Sigmoid colon (tissue), 7 donors: ENCODE data around the gene GRID1. TPM values are rescaled to one million over a fixed set of nuclear protein-coding genes. Genes with fewer than 3 reads are reported as not detected.

Experiments
- DNase-seq: peaks from one replicate; pipeline ENCODE4 v3.0.0-alpha.2; 2019
- H3K27ac ChIP-seq, 4 donors: fragments of 200-600 bp; sonication (generic); one replicate each; pipeline ENCODE4 v1.5.1; 2016 to 2019; ENCODE audit warnings: mild to moderate bottlenecking in 1 of 4
- H3K27me3 ChIP-seq, 3 donors: fragments of 200-600 bp; sonication (generic); one replicate each; pipeline ENCODE4 v1.5.1; 2019; ENCODE audit warnings: mild to moderate bottlenecking in 1 of 3
- H3K36me3 ChIP-seq, 4 donors: fragments of 200-600 bp; sonication (generic); one replicate each; pipeline ENCODE4 v1.5.1; 2016 to 2019
- H3K4me1 ChIP-seq, 4 donors: fragments of 200-600 bp; sonication (generic); one replicate each; pipeline ENCODE4 v1.5.1; 2017 to 2019
- H3K4me3 ChIP-seq, 4 donors: fragments of 200-600 bp; sonication (generic); one replicate each; pipeline ENCODE4 v1.5.1; 2017 to 2019; ENCODE audit warnings: mild to moderate bottlenecking in 2 of 4, moderate library complexity in 1 of 4
- H3K9me3 ChIP-seq, 4 donors: fragments of 200-600 bp in 3 of 4; sonication (generic) in 3 of 4; one replicate each; pipeline versions ENCODE4 v1.5.1 to v1.6.1; 2013 to 2019
- CTCF ChIP-seq, 4 experiments: fragments of 450-650 bp in 3 of 4; fragments of 200-600 bp in 1 of 4; IDR thresholded peaks; one replicate each; pipeline ENCODE4 v1.5.1; 2016 to 2019; ENCODE audit warnings: antibody characterized with exemption in 4 of 4, mild to moderate bottlenecking in 3 of 4, moderate library complexity in 2 of 4
- EP300 ChIP-seq, 4 donors: sonication (generic); formaldehyde crosslinking; IDR thresholded peaks; one replicate each; pipeline ENCODE4 v1.6.1; 2017; ENCODE audit warnings: antibody characterized with exemption in 4 of 4
- POLR2A ChIP-seq, 2 donors: fragments of 450-650 bp; IDR thresholded peaks; one replicate each; pipeline ENCODE4 v1.6.1; 2016; ENCODE audit warnings: antibody characterized with exemption in 2 of 2, mild to moderate bottlenecking in 2 of 2, moderate library complexity in 2 of 2
- POLR2AphosphoS5 ChIP-seq, 4 donors: sonication (generic); formaldehyde crosslinking; IDR thresholded peaks; one replicate each; pipeline ENCODE4 v1.6.1; 2017; ENCODE audit warnings: antibody characterized with exemption in 4 of 4
- WGBS, 2 donors: extraction: QIAGEN DNeasy Blood & Tissue Kit; methylation state at CpG; one replicate each; pipeline ENCODE4 v1.1.7; 2013; 5-methylcytosine and 5-hydroxymethylcytosine counted together
- intact Hi-C: fragments of 100-400 bp; cut with DNase I; formaldehyde crosslinking; loops from one replicate; pipeline ENCODE4 v1.15.1; 2023
- polyA plus RNA-seq, 3 donors: library from polyadenylated mRNA; stranded (reverse); fragments of 200-250 nt; gene quantifications; one replicate each; pipeline ENCODE4 v1.2.3, GENCODE V29; 2013
- total RNA-seq, 4 donors: library from RNA; depleted of rRNA; stranded (reverse); fragments of >200 nt; gene quantifications; one replicate each; pipeline ENCODE4 v1.1.0, GENCODE V29; 2016
- donor health status: healthy with polysubstance abuse.
- donor health status: Bipolar disorder and iron deficiency.
- donor health status: healthy.

Gene GRID1
- total and polyA plus RNA-seq, 7 donors, result 0.66 to 4.7 (median 1.1) TPM; not detected in 2

- Histone ChIP-seq H3K27ac (no peak overlapping the region), H3K4me1 (no peaks in the 10 kb centered on the region), H3K36me3 (no peaks in the 10 kb centered on the region), H3K4me3 (no peak overlapping the region), H3K27me3 (no peaks in the 10 kb centered on the region), H3K9me3 (no peaks in the 10 kb centered on the region)
- intact Hi-C loops, result no loop called here
- TF ChIP-seq EP300 (IDR thresholded peaks at IDR 0.05), result no peak
- no peak for TF ChIP-seq POLR2AphosphoS5 (IDR thresholded peaks at IDR 0.05)
- TF ChIP-seq CTCF (IDR thresholded peaks at IDR 0.05), result no peak
- 66 to 75% methylated on average over 4 of the region's 4 CpGs for WGBS, 2 donors
- DNase-seq, result no peak
Observed at GRCh38 chr10:86191686-86192085, 174.9 kb downstream of the GRID1 start.

- Histone ChIP-seq H3K27me3 (no peaks in the 10 kb centered on the region), H3K36me3 (no peaks in the 10 kb centered on the region), H3K4me3 (no peak overlapping the region), H3K27ac (no peak overlapping the region), H3K4me1 (no peaks in the 10 kb centered on the region), H3K9me3 (no peaks in the 10 kb centered on the region)
- no peak for TF ChIP-seq POLR2A (IDR thresholded peaks at IDR 0.05)
- TF ChIP-seq POLR2AphosphoS5 (IDR thresholded peaks at IDR 0.05), result no peak
- TF ChIP-seq EP300 (IDR thresholded peaks at IDR 0.05), result no peak
- TF ChIP-seq CTCF (IDR thresholded peaks at IDR 0.05), result no peak
- intact Hi-C loops, result no loop called here
- no peak for DNase-seq
- 70 to 85% methylated on average over 2 of the region's 2 CpGs for WGBS, 2 donors
Observed at GRCh38 chr10:86191166-86191565, 175.4 kb downstream of the GRID1 start.

GRCh38 chr10:86190291-86190690, 176.3 kb downstream of the GRID1 start:
- Histone ChIP-seq H3K9me3 (peaks cover 0 to 2% (median 0%) of the 10 kb centered on the region in 4 donors), H3K4me1 (no peaks in the 10 kb centered on the region), H3K27ac (no peak overlapping the region), H3K4me3 (no peak overlapping the region), H3K36me3 (no peaks in the 10 kb centered on the region), H3K27me3 (no peaks in the 10 kb centered on the region)
- no peak for DNase-seq
- 59 to 74% methylated on average over 2 of the region's 2 CpGs for WGBS, 2 donors
- intact Hi-C loops, result no loop called here
- TF ChIP-seq CTCF (IDR thresholded peaks at IDR 0.05) (no peak), POLR2A (IDR thresholded peaks at IDR 0.05) (no peak), EP300 (IDR thresholded peaks at IDR 0.05) (no peak), POLR2AphosphoS5 (IDR thresholded peaks at IDR 0.05) (no peak)

- no peak for DNase-seq
- intact Hi-C loops, result no loop called here
- WGBS, 2 donors, result 80 to 86% methylated on average over 8 of the region's 8 CpGs
- H3K36me3 ChIP-seq, result no peaks in the 10 kb centered on the region
- no peaks in the 10 kb centered on the region for H3K27me3 ChIP-seq
- no peak overlapping the region for H3K4me3 ChIP-seq
- TF ChIP-seq POLR2A (IDR thresholded peaks at IDR 0.05), result no peak
- TF ChIP-seq CTCF (IDR thresholded peaks at IDR 0.05), result no peak
- TF ChIP-seq EP300 (IDR thresholded peaks at IDR 0.05), result no peak
- no peak for TF ChIP-seq POLR2AphosphoS5 (IDR thresholded peaks at IDR 0.05)
- peaks cover 0 to 2% (median 0%) of the 10 kb centered on the region in 4 donors for H3K9me3 ChIP-seq
- no peaks in the 10 kb centered on the region for H3K4me1 ChIP-seq
- no peak overlapping the region for H3K27ac ChIP-seq
Observed at GRCh38 chr10:86189891-86190290, 176.7 kb downstream of the GRID1 start.
